ENCODE results near the gene JMJD4. TPM values are rescaled to one million over a fixed set of nuclear protein-coding genes. Genes with fewer than 3 reads are reported as not detected.

JMJD4 gene
- total and polyA plus RNA-seq, 2 of the 8 experiments (the other 6 are each of a cell fraction or from before 2014, with no cell fraction given): 13.2 to 23.3 TPM

GRCh38 chr1:227734856-227735538, at the start of gene JMJD4, which contains the start of gene SNAP47 (continued):
- TF ChIP-seq PHF8 (conservative IDR thresholded peaks at IDR 0.05; ENCODE audit: low read depth, low read length): peak; percentile 76
- peak; percentile 19 for TF ChIP-seq CTBP2 (IDR thresholded peaks at IDR 0.05; ENCODE audit: borderline replicate concordance, insufficient read depth, insufficient read length, low read length)
- 0 out of 2 replicates have a peak, but pooled peaks have one; percentile 7 for TF ChIP-seq SIX5 (IDR thresholded peaks at IDR 0.05; ENCODE audit: low read depth, low read length)
- TF ChIP-seq EZH2 (IDR thresholded peaks at IDR 0.05; ENCODE audit: low read depth, low read length, severe bottlenecking): no peak
- TF ChIP-seq, protein P1, sequence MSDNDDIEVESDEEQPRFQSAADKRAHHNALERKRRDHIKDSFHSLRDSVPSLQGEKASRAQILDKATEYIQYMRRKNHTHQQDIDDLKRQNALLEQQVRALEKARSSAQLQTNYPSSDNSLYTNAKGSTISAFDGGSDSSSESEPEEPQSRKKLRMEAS (IDR thresholded peaks at IDR 0.05): peak; percentile 79
- TF ChIP-seq CREB1 (IDR thresholded peaks at IDR 0.05): peak; percentile 75
- peak; percentile 99 for TF ChIP-seq NRF1 (IDR thresholded peaks at IDR 0.05; ENCODE audit: low read depth, low read length)
- no peak for TF ChIP-seq RNF2 (IDR thresholded peaks at IDR 0.05; ENCODE audit: borderline replicate concordance, low read depth, low read length, missing control alignments, poor library complexity, severe bottlenecking)
- peak; percentile 78 for TF ChIP-seq RBBP5 (IDR thresholded peaks at IDR 0.05; ENCODE audit: borderline replicate concordance, low read depth, low read length)
- TF ChIP-seq JUN (IDR thresholded peaks at IDR 0.05; ENCODE audit: low read depth, low read length): no peak
- TF ChIP-seq SRF (IDR thresholded peaks at IDR 0.05; ENCODE audit: low read depth, low read length): peak; percentile 49; the same call in 1 of the 2 replicates
- no peak for TF ChIP-seq USF2 (IDR thresholded peaks at IDR 0.05; ENCODE audit: low read length)
- TF ChIP-seq TAF1 (IDR thresholded peaks at IDR 0.05; ENCODE audit: low read depth, low read length): peak; percentile 72; the same call in 1 of the 2 replicates
- peak; percentile 22; the same call in 1 of the 2 replicates for TF ChIP-seq JUND (IDR thresholded peaks at IDR 0.05; ENCODE audit: low read length)
- TF ChIP-seq GTF2F1 (IDR thresholded peaks at IDR 0.05; ENCODE audit: borderline replicate concordance, low read depth, low read length): no peak
- TF ChIP-seq GABPA (IDR thresholded peaks at IDR 0.05; ENCODE audit: borderline replicate concordance, insufficient read depth, low read length): peak; percentile 99
- TF ChIP-seq TEAD4 (IDR thresholded peaks at IDR 0.05; ENCODE audit: low read depth, low read length): peak; percentile 12; the same call in 1 of the 2 replicates
- TF ChIP-seq EGR1 (IDR thresholded peaks at IDR 0.05; ENCODE audit: borderline replicate concordance, low read depth, low read length): no peak
- TF ChIP-seq SP1 (IDR thresholded peaks at IDR 0.05; ENCODE audit: low read depth, low read length): 0 out of 2 replicates have a peak, but pooled peaks have one; percentile 48
- TF ChIP-seq CHD2 (IDR thresholded peaks at IDR 0.05; ENCODE audit: low read length): peak; percentile 53; the same call in 1 of the 2 replicates
- 0 out of 4 replicates have a peak, but pooled peaks of 1 of the 2 experiments have one; percentile 53 for TF ChIP-seq HDAC2 (IDR thresholded peaks at IDR 0.05; ENCODE audit: borderline replicate concordance in 1 of 2, low read depth in 2 of 2, low read length in 2 of 2)

All from H1 (cell line).